ENCODE results near the gene CCDC102A. TPM values are rescaled to one million over a fixed set of nuclear protein-coding genes. Genes with fewer than 3 reads are reported as not detected.

The CCDC102A gene
- total RNA-seq, 4 donors from 2014 or later: 17.4 to 30.4 (median 24.5) TPM

- no peaks in the 10 kb centered on the region for H3K9me3 ChIP-seq
- WGBS, 2 donors: 83 to 86% methylated on average over 14 of the region's 14 CpGs
- H3K4me3 ChIP-seq: no peak overlapping the region
- TF ChIP-seq EP300 (IDR thresholded peaks at IDR 0.05): no peak
- TF ChIP-seq POLR2A (IDR thresholded peaks at IDR 0.05): no peak
- TF ChIP-seq CTCF (IDR thresholded peaks at IDR 0.05): no peak
- peak overlapping the region in 1 of 4 donors; percentile 93 for H3K27ac ChIP-seq
- no peak for DNase-seq (ENCODE audit: low spot score in 2 of 2)
- H3K36me3 ChIP-seq: no peaks in the 10 kb centered on the region
- H3K4me1 ChIP-seq: peaks cover 0 to 36% (median 22%) of the 10 kb centered on the region in 4 donors
- H3K27me3 ChIP-seq: no peaks in the 10 kb centered on the region
Observed at GRCh38 chr16:57538235-57538721, 1.9 kb upstream of the CCDC102A start.

- H3K4me3 ChIP-seq: peak overlapping the region in 1 of 4 donors; percentile 84
- no peak for DNase-seq (ENCODE audit: low spot score in 2 of 2)
- H3K9me3 ChIP-seq: no peaks in the 10 kb centered on the region
- no peaks in the 10 kb centered on the region for H3K27me3 ChIP-seq
- H3K4me1 ChIP-seq: peaks cover 0 to 42% (median 28%) of the 10 kb centered on the region in 4 donors
- TF ChIP-seq EP300 (IDR thresholded peaks at IDR 0.05) (no peak), CTCF (IDR thresholded peaks at IDR 0.05) (no peak), POLR2A (IDR thresholded peaks at IDR 0.05) (no peak)
- no peaks in the 10 kb centered on the region for H3K36me3 ChIP-seq
- WGBS, 2 donors: 55% methylated on average over 10 of the region's 10 CpGs
- H3K27ac ChIP-seq: peak overlapping the region in 2 of 4 donors; percentile 87 to 93
Observed at GRCh38 chr16:57537581-57538234, 1.3 kb upstream of the CCDC102A start.

GRCh38 chr16:57537194-57537505 lies 779 bp upstream of the CCDC102A start:
- no peaks in the 10 kb centered on the region for H3K27me3 ChIP-seq
- TF ChIP-seq CTCF (IDR thresholded peaks at IDR 0.05) (no peak), POLR2A (IDR thresholded peaks at IDR 0.05) (no peak), EP300 (IDR thresholded peaks at IDR 0.05) (no peak)
- no peaks in the 10 kb centered on the region for H3K36me3 ChIP-seq
- no peaks in the 10 kb centered on the region for H3K9me3 ChIP-seq
- DNase-seq (ENCODE audit: low spot score in 2 of 2): no peak
- peak overlapping the region; percentile 66 to 84 (median 76) for H3K4me3 ChIP-seq
- peaks cover 0 to 47% (median 31%) of the 10 kb centered on the region in 4 donors for H3K4me1 ChIP-seq
- WGBS, 2 donors: 9 to 21% methylated on average over 8 of the region's 8 CpGs
- H3K27ac ChIP-seq: peak overlapping the region in 3 of 4 donors; percentile 87 to 93 (median 90)

GRCh38 chr16:57535680-57536305 lies 578 bp downstream of the CCDC102A start:
- H3K27ac ChIP-seq: peak overlapping the region; percentile 58 to 93 (median 88)
- peak overlapping the region; percentile 66 to 84 (median 76) for H3K4me3 ChIP-seq
- 0 to 2% methylated on average over 7 to 25 of the region's 50 CpGs for WGBS, 2 donors
- no peaks in the 10 kb centered on the region for H3K36me3 ChIP-seq
- peak; percentile 89 to 90 for DNase-seq (ENCODE audit: low spot score in 2 of 2)
- H3K27me3 ChIP-seq: no peaks in the 10 kb centered on the region
- TF ChIP-seq CTCF (IDR thresholded peaks at IDR 0.05) (peak in 1 of 5 experiments; percentile 42), POLR2A (IDR thresholded peaks at IDR 0.05) (peak in 1 of 2 donors; percentile 9), EP300 (IDR thresholded peaks at IDR 0.05) (peak in 1 of 2 donors; percentile 17)
- peaks cover 0 to 56% (median 32%) of the 10 kb centered on the region in 4 donors for H3K4me1 ChIP-seq
- no peaks in the 10 kb centered on the region for H3K9me3 ChIP-seq

Measured in tibial nerve (tissue), 4 donors.